Fibroblast of skin of right biceps (primary cell): ENCODE data around the gene CSMD2.
A peak's percentile ranks its signal among the peaks of the same experiment; 100 is the strongest.

Experiments used
- DNase-seq: peaks from one replicate; pipeline ENCODE4 v3.0.0-alpha.2; 2013

The CSMD2 gene

DNA sequence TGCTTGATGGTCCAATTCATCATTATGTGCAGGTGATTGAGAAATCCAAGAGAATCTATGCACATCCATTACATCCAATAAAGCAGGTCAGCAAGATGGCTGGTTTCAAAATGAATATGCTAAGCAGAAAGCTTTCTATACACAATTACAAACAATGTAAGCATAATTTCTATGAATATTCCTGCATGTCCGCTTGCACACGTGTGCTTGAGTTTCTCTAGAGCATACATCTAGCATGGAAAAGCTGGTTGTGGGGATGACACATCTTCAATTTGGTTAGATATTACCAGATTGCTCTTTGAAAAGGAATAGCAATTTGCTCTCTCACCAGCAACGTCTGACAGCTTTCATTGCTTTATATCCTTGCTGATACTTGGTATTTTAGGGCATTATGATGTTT is 461.6 kb downstream of the CSMD2 start:
- no peak for DNase-seq

DNA sequence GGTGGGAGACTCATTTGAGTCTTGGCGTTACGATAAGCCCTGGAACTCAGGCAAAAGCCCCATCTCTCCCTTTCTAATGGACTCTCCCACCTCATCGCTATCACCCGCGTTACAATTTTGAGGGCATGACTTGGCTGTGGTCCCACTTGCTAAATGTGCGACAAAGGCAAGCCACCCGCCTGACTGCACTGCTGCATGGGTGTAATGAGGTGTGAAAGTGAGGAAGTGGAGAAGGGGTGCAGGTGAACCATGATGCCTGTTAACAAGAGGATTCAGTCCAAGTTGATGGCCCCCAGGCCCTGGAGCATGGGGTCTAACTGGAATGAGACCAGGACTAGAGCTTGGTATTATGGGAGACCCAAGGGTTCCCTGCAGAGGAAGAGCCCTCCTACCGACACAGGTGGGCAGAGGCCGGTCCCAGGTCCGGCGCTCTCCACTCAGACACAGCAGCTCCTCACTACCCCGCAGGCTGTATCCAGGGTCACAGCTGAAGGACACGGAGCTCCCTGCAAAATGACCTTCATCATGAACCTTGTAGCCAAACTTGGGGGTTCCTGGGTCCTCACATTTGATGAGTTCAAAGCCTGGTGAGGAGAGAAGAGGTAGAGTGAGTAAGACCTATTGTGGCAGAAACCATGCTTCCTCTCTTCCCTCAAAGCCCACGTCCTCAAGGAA is 466.5 kb downstream of the CSMD2 start:
- no peak for DNase-seq

DNA sequence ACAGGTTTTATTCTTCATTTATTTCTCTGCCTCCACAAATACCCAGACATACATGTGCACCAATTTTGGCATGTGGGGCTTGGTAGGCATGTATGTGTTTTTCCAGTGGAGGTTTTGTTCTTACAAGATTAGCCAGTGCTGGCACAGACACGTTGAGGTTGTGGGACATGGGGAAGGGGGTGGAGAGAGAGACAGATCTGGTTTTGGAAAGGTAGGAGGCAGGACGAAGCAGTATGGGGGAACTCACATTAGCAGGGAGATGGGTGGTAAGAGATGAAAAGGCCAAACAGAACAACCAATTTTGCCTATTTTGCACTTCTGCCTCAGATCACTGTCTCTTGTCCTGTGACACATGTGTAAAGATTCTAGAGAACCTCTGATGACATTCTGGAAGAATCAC is 467.2 kb downstream of the CSMD2 start:
- DNase-seq = no peak

DNA sequence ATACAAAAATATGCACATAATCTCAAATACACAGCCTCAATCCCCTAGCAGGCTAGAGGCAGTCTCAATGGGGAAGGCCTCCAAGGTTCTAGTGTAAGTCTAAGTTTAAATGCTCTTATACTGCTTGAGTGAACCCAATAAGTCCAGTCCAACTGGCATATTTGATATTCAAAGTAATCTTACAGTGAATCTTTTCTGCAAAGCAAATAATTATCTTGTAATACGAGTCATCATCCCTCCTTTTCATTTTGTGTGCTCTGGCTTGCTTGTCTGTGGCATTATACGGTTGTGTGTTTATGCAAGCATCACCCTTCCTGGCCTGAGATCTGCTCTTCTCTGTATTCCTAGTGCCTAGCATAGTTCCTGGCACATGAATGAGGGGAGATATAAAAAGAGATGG is 468.1 kb downstream of the CSMD2 start:
- no peak for DNase-seq

DNA sequence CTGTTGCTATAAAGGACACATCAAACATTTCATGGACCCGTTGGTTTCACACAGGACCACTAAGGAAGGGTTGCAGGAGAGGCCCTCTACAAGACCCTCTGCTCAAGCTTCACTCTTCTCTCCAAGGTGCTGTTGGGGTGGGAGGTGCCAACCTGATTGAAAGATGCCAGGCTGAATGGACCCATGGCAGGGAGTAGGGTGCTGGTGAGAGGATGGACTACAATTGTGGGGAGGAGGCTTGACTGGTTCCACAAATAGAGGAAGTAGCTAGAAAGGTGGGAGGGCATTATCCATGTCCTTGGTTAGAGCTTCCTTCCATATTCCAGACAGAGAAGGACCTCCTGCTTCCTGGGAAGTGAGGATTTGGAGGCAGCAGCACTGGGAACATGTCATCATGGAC is 468.7 kb downstream of the CSMD2 start:
- no peak for DNase-seq

DNA sequence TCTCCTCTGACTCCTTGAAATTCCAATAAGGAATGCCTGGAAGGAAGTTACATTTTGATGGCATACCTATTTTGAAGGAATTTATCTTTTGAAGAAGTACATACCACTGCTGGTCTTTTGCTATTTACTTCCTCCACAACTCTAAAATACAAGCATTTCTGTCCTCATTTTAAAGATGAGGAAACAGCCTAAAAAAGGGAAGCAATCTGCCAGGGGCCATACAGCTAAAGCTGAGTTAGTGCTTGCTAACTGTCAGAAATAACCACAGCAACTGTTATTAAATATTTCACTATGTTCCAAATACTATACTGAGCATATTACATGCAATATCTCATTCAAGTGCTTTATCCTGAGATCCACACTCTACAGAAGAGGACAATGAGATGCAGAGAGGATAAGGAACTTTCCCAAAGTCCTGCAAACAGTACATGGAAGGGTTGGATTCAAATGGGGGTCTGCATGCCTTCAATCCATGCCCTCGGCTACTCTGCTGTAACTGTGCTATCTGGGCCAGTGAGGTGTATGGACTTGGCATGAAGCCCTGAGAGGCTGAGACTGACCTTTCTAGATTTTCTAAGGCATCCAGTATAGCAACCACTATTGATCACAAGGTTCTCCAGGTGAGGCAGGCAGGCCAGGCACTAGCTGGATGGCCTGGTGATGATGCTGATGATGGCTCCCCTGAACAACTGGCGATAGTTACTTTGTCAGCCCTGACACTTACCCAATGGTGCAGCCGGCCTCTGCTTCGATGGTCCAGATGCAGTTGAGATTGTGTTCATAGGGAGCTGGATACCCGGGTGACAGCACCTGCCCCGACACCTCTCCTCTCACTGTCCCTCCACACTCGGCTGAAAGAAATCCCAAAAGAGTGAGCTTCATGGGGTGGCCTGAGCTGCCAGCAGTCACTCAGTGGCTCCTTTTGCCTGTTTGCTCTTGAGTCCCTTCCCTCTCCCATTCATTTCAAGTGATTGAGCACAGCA is 472.5 kb downstream of the CSMD2 start:
- no peak for DNase-seq

DNA sequence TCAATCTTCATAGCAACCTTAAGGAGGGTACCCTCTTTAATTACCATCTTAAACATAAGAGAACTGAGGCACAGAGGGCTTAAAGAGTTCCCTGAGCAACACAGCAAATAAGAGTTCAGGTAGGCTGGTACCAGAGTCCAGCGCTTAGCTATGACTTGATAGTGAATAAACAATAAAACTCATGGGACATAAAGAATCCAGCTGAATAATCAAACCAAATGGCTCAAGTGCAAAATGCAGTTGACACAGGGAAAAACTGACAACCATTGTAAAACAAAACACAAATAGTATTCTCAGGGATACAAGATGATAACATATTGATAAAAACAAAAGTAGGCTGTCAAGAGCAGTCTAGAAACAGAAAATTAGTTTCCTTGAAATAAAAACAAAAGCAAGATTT is 478.0 kb downstream of the CSMD2 start:
- DNase-seq = no peak

DNA sequence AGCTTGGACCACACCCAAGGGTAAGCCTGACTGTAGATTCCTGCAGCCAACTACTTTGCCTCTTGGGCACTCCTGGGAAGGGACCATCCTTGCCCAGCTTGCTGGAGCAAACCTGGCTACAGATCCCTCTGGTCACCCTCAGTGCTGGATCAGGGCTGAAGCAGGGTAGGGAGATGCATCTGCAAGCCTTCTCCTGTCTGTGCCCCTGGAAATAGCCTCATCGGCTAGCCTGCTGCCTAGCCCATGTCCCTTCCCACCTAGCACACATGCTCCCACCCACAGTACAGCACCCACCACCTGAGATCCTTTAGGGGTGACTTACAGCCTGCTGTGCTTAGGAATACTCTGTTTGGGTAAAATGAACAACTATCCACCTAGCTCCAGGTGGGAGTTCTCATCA is 478.5 kb downstream of the CSMD2 start:
- no peak for DNase-seq

DNA sequence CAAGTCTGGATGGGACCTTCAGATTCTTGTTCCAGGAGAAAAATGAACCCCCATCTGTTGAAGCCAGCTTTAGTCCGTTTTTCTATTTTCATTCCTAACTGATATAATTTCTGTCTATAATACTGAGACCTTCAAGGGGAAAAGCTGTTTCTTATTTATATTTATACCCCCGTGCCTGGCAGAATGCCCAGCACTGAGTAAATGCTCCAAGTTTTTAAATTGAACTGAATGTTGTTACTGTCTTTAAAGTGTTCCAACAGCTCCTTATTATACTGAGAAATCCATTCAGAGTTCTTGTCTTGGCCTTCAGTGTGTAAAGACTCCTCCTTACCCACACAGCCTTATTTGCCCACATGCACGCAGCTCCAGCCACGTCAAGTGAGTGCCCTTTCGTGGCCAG is 479.8 kb downstream of the CSMD2 start:
- peak; percentile 48 for DNase-seq

DNA sequence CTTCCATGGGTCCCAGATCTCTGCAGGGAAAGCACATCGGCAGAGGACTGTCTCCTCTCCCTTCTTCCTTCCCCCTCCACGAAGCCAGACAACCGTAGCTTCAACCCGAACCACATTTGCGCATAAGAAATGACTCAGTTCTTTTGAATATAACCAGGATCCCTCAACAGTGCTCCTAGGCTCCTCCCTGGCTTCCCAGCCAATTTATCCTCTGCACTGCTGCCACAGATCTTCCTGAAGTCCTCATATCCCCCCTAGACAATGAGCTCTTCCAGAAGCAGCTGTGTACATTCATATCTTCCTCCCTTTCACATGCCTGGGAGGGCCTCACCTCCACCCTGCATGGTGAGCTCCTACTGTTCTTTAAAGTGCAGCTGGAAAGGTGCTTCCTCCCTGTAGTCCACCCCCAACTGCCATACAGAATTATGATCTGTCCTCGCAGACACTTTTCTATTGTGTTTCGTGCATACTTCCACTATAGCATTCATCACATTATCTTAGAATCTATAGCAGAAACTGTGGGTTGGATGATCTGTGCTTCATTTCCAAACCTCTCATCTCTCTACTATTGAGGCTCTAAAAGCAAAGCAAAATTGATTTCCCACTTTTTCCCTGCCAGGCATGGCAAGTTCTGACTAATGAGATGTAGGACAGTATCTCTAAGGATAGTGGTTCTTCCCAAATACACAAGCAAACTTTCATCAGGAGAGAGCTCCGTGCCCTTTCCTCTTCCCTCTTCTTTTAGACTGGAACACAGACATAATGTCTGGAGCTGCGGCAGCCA is 480.4 kb downstream of the CSMD2 start:
- peak; percentile 73 for DNase-seq

DNA sequence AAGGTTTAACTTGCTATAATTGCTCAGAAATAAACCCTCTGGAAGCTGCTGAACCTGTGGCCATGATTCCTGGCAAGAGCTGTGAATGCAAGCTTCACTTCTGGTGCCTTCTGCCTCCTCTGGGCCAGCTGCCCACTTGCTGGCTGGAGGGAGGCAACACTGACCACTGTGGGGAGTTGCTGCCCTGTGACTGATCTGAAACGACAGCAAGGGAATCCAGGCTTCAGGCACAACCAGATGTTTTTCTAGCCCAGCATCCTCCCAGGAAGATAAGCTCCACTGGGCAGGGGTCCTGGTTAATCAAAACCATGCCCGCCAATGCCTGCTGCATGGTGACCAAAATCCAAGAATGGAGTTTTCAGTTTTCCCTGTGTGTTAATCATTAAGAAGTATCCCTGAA is 481.1 kb downstream of the CSMD2 start:
- DNase-seq = peak; percentile 13

DNA sequence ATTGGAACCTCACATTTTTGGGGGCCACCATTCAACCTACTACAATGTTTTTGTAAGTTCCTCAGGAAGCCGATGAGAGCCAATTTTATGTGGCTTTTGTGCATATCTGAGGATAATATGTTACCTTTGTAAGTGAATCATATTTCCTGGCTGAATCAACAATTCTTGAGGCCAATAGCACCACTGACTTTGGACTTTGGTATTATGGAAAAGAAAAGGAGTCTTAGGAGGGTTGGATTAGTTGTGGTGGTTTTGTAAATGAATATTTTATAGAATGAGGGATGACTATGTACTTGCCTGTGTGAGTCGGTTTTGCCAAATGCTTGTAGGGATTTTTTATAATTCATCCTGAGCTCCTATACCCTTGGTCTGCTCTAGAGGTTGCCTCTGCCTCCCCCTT is 482.7 kb downstream of the CSMD2 start:
- peak; percentile 81 for DNase-seq

DNA sequence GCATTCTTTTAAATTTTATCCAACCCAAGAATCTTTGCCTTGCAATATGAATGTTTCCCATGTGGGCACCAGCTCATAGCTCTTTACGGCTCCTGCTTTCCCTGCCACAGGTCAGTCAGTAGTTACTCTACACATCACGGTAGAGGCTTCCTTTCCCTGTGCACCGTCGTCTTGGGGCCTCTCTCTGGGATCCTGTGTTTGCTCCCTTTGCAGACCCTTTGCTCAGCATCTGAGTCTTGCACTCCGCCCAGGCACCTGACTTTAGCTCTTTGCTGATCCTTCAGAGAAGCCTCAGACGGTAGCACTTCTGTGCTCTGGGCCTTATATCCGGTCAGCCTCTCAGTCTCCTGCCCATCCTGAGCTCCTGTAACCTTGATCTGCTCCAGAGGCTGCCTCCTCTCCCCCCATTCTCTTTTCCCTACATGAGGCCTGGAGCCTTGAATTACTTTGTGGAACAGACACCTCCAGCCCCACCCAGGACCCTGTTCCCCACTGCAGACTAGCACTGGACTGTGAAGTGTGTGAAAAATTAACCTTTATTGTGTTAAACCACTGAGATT is 484.7 kb downstream of the CSMD2 start:
- no peak for DNase-seq

DNA sequence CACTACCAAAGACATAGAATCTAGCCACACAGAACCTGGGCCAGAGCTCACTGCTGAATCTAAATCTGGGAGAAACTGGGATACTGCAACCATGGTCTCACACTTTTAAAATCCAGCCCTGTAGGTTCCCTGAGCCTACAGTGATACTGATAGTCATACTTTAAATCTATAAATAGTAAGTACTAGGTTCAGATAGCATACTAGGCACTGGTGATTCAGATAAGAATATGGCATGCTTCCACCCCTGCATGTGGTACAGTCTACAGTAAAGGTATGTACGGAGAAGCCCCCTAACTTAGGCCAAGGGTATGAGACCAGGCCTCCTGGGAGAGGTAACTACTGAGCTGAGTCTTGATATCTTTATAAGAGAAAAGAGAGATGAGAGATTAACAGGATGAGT is 494.5 kb downstream of the CSMD2 start:
- no peak for DNase-seq

DNA sequence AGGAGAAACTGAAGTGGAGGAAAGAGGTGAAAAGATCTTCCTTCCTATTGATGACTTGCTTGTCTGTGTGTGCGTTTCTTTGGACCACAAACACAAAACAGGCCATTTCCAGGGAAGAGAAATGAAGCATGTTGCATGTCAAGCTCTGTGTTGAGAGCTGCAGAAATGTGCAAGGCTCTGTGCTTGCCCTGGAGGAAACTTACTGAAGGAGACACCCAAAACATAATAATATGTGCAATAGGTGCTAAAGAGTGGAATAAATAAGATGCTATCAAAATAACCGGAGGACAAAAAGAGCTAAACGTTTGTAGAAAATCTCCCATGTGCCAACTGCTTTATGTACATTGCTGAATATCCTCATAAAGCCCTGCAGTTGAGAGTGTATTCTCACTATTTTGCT is 496.3 kb downstream of the CSMD2 start:
- no peak for DNase-seq

DNA sequence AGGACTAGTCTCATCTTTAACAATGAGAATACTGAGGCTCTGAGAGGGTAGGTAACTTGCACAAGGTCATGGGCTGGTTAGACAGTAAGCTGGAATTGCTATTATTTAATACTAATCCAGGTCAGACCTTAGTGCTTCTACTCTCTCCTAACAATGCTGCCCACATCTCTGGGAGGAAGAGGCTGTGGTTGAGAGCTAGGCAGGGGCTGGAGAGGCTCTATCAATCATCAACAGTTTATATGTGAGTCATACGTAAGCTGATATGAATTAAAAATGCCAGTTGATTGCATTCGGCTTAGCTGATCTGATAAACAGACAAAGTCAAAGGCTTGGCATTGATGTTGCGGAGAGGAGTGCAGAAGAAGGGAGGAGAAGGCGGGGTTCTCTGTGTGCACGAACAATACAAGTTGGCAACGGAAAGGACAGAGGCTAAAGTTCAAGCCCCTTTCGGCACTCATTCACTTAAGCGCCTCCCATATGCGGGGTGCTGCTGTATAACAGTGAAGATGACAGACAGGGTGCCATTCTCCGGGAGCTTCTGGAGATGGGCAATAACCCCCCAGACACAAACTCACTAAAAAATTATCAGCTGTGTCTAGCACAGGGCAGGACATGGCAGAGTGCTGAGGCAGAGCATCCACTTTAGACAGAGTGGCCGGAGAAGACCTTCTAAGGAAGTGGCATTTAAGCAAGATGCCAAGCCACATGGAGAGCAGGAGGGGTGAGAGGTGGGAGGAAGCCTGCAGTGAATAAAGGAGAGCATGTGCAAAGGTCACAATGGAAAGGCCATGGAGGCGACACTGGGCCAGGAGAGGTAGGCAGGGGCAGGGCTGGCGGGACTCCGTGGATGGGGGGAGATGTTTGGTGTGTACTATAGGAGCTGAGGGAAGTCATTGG is 497.4 kb downstream of the CSMD2 start:
- peak; percentile 28 for DNase-seq

DNA sequence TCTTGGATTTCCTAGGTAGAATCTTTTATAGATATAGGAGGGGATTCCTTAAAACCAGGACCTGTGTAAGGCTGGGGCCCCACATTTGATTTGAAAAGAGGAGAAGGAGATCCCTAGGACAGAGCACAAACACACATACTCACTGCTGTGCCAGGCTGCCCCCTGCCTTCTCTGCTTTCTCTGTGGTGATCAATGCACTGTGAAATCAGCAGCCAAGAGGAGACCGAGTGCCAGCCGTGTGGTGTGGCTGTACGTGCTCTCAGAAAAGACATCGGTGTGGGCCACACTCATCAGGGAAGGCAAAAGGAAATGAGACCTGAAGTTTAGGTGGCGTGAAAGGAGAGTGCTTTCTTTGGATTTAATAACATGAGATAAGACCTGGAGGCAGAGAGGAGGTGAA is 498.4 kb downstream of the CSMD2 start:
- DNase-seq = no peak

DNA sequence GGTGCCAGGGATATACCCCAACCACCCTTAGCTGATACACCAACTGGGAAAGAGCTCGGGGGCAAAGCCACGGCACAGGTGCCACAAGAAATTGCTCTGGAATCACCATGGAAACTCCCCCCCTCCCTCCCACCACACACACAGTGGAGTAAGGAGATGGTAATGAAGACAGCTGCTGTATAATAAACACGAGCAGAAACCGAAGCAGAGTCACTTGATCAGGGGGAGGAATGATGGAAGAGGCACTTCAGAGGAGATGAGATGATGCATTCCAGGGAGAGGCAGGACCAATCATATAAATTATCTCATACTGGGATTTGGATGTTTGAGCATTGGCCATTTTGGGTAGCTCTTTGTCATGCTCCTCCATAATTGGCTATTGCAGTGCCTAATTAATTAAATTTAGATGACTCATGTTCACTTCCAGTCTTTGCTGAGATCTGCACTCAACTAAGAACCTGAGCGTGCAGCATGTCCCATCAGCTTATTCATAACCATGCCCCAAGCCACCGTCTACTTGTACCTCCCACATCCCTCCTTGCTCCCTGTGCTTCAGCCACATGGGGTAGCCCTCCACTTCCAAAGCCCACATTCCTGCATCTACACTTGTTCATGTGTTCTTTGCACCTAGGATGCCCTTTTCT is 503.1 kb downstream of the CSMD2 start:
- peak; percentile 55 for DNase-seq

DNA sequence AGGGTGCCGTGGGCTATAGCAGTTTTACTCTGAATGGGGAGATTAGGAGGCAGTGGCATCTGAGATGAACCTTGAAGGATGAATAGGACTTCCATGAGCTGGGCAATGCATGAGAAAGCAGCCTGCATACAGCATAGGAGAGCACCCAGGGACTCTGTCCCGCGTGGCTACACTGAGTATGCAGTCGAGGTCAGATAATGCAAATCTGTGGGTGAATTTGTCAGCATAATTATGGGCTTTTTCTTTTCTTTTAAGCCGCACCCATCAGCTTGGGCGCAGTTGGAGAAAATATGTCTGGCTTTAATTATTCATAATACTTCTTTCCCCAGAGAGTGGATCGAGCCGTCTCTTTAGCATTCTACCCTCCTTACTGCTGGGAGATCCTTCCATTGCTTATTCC is 504.1 kb downstream of the CSMD2 start:
- DNase-seq = no peak

DNA sequence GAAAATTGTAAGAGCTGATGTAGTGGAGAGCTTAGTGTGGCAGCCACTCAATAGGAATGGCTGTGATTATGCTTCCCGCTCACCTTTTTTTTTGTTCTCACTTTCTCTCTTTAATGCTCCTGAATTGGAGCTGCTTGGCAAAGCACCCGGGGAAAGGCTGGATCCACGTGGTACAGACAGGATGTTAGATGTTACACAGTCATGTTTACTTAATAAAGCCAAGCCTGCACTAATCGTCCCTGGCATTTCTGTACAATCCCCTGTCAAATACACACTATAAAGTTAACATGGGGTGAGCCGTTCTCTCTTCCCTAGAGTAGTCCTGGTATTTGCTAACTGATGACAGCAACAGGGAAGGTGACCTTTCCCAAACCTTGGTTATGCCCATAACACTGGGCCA is 504.8 kb downstream of the CSMD2 start:
- no peak for DNase-seq

DNA sequence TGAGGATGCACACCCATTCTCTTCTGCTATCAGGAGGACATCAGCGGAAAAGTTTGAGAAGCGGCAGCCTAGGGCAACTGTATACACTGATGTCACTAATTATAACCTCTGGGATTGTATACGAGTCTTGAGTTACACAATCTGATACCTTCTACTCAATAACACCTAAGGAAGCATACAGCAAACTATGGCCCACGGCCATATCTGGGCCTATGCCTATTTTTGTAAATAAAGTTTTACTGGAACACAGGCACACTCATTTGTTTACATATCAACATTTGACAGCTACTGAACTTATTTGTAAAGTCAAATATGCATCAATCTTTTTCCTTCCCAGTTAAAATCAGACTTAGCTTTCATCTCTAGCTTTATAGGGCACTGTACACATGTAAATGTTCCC is 505.4 kb downstream of the CSMD2 start:
- DNase-seq = no peak

DNA sequence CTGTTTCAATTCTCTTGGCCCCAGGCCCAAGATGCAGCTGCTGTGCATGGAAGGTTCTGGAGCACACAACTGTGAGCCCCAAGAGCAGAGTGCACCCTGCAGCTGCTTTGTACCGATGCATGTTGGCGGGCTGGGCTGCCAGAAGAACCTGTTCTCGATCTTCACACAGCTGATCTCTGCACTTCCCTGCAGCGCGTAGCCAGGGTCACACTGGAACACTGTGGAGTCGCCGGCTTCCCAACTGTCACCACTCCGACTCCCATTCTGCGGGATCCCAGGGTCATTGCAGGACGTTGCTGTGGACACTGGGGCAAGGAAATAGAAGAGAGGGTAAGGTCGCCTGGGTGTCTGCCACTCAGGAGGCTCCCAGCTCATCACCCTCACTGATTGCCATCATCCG is 507.2 kb downstream of the CSMD2 start:
- DNase-seq = no peak
